T-helper 2 cell (primary cell): ENCODE data around the gene AGXT2.
A peak's percentile ranks its signal among the peaks of the same experiment; 100 is the strongest.

ENCODE experiments used
- DNase-seq, 5 experiments: peaks; one replicate each; pipeline versions ENCODE4 v3.0.0 to v3.0.0-alpha.2; 2012 to 2022
- total RNA-seq, 2 donors: gene quantifications; one replicate each; lab custom pipeline; 2026; lab: John Stamatoyannopoulos, UW

Gene AGXT2, protein sequence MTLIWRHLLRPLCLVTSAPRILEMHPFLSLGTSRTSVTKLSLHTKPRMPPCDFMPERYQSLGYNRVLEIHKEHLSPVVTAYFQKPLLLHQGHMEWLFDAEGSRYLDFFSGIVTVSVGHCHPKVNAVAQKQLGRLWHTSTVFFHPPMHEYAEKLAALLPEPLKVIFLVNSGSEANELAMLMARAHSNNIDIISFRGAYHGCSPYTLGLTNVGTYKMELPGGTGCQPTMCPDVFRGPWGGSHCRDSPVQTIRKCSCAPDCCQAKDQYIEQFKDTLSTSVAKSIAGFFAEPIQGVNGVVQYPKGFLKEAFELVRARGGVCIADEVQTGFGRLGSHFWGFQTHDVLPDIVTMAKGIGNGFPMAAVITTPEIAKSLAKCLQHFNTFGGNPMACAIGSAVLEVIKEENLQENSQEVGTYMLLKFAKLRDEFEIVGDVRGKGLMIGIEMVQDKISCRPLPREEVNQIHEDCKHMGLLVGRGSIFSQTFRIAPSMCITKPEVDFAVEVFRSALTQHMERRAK
- 0 to 0.07 reads per million in 2 donors for total RNA-seq

DNA sequence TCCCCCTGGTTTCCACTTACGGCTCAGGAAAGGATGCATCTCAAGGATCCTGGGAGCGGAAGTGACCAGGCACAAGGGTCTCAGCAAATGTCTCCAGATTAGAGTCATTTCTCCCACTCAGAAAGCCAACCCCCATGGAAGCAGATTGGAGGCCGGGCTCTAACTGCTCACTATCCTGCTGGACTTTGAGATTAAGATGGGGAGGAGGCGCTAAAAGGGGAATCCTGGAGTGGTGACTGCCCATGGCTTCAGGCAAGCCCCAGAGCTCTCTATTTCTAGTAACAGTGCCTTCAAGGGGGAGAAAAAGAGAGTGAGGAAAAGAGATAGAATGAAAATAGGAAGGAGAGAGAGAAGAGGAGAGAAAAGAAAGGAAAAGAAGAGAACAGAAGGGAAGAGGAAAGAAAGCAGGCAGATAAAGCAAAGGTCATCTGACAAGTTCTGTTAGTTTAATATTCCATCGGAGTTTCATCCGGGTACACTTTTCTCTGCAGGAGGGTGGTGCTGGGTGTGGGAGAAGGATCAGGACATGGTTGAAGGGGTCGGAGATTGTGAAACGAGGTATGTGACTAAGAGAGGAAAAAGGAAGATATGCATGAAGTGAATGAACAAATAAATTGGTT lies at the start of gene AGXT2:
Gene AGXT2, minus strand, starts transcription at position 165 of the 620 bp plus-strand sequence. Its CDS starts 57 bp downstream, at position 108.
- no peak for DNase-seq

DNA sequence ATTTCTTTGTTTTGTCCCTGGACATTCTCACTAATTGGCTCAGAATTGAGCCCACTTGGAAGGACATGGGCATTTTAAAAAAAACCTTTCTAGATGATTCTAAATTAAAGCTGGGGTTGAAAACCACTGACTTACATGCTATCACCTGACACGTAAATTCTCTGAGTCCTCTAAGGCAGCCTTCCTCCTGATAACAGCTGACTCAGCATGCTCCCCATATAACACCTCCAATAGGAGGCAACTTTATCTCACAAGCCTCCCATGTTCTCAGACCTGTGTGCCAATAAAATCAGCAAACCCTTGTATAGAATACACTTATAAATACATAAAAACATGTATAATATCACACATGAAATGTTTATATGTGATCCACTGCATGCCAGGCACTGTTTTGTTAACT lies 49.2 kb upstream of the AGXT2 start:
- DNase-seq, result no peak

DNA sequence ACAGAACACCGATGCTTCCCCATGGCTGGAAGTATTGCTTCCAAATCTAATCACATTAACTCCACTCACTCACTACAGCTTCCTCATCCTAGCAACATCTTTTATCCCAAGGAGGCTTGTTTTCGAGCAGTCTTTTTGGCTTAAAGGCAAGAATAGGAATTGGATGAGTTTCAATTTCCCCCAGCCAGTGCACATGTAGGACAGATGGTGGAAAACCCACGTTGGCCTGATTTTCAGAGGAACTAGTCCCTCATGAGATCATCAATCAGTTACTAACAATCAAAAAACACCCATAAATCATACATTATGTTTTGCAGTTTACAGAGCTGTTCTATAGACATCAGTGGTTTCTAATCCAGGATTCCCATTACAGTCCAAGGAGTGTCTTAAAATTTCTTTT lies 48.5 kb upstream of the AGXT2 start:
- no peak for DNase-seq

DNA sequence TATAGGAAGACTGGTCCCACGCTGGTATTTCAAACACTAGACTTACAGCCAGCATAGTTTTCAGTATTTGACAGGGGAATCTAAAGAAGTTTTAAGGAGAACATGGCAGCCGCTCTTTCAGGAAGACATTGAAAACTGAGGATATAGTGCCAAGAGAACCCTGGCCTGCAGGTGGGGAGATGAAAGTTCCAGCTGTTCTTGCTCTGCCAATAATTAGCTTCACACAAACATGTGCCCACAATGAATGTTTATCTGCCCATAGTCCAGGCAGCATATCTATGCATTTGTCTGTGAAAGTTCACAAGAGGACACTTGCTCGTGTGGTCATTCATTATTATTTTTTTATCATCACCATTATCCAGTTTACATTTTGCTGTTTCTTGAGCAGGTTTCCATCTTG lies 47.6 kb upstream of the AGXT2 start:
- DNase-seq, result no peak

DNA sequence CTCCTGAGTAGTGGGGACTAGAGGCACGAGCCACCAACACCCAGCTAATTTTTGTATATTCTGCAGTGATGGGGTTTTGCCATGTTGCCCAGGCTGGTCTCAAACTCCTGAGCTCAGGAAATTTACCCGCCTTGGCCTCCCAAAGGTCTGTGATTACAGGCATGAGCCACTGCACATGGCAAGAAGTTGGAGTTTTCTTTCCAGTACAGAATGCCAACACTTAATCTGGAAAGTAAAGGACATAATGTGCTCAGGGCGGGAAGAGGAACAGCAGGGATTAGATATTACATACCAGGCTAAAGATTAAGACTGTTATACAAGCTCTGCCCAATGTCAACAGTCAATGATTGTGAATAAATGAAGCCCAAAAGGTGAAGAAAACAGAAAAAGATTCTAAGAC lies 47.2 kb upstream of the AGXT2 start:
- no peak for DNase-seq

DNA sequence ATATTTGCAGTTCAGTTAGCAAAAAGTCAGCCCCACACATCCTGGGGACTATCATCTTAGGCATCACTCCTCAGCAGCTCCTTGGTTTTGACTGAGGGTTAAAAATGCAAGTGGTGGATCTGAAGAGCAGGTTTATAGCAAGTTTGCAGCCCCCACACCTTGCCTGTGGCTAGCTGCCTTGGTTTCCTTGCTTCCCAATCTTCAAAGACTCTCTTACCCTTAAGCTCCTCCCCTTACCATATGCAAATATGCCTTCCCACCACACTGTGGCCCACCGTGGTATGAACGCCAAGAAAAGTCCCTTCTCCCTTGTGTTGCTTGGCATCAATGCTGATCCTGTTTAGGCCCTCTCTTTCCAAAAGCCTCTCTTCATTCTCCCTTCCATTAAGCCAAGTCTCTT lies 45.0 kb upstream of the AGXT2 start:
- DNase-seq, result no peak

DNA sequence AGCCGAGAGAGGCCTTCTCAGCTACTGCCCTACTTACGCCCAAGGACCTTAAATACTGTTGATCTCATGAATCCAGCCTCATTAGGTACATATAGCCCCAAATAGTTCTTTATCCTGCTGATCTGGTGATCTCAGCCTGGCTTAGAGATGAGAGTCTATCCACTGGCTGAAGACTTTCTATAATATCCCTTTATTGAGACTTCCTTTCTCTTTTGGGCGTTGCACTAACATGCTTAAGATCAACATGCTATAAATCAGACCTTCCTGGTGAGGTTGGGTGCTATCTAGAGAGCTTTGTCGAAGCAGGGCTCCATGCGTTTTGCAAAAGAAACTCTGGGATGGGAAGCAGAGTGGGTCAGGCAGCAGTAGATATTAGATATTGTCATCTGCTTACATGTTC lies 44.0 kb upstream of the AGXT2 start:
- DNase-seq, result no peak

DNA sequence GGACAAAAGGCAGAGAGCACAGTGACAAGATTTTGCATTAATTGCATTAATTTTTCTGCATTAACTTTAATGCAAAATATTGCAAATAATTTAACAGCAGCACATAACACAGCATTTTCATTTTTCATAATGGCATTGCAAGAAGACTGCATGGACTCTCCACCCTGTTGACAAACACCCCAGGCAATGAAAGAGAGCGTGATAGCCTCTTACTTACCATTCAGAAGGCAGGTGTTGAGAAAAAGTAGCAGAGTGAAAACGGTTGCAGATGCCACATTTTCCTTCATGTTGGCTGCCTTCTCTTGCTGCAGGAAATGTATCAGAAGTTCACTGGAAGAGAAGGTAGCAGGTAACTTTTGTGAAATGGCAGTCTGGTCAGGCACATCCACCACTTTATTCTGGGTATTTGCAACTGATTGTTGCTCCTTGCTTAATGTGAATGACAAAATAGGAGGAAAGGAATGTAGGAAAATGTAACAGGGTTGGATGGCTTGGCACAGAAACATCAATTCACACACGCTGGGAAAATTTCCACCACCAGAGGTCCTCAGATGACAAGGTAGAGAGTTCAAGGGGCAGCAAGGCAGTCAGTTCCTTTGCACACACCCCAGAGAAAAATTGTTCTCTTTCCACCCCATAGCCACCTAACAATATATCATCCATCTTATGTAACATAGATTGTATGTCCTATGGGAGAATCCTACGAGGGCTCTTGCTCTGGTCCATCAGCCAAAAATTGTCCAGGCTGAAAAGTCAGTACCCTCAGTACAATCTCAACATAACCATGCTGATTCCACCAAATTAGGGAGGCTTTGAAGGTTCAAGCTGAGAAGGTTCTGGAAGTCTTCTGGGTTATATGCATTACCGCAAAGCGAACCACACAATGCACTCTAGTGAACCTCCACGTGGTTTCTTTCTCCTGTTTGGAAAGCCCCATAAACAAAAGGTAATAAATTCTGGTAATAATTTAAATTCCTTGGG lies 41.9 kb upstream of the AGXT2 start:
- DNase-seq, result peak in 4 of 5 experiments; percentile 6 to 41 (median 22)

DNA sequence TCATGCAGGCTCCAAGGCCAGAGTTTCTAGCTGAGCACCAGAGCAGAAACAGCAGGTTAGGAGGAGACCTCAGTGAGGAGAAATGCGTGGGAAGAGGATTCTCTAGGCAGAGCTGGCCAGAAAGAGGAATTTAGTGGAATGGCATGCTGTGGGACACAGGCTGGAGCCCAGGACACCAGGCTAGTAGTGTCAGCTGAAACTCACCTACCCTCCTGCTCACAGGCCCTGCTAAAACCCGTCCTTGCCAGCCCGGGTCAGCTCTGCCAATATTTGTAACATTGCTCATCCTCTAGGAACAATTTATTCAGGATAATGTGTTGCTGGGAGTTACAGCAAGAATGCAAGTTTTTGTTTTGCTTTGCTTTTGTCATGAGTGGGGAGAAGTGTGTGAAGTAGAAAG lies 40.2 kb upstream of the AGXT2 start:
- no peak for DNase-seq

DNA sequence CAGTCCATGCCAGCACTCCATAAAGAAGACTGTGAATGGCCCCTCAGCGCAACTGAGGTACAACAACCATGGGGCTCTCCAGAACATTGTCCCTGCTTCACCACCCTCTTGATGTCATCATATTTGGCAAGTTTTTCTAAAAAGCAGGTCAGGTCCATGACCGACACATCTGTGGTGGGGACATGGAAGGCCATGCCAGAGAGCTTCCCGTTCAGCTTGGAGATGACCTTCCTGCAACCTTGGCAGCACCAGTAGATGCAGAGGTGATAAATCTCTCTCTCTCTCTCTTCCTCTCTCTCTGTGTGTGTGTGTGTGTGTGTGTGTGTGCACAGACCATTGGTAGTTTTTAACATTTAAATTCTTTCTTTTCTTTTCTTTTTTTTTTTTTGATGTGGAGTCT lies 35.4 kb upstream of the AGXT2 start:
- DNase-seq, result no peak

DNA sequence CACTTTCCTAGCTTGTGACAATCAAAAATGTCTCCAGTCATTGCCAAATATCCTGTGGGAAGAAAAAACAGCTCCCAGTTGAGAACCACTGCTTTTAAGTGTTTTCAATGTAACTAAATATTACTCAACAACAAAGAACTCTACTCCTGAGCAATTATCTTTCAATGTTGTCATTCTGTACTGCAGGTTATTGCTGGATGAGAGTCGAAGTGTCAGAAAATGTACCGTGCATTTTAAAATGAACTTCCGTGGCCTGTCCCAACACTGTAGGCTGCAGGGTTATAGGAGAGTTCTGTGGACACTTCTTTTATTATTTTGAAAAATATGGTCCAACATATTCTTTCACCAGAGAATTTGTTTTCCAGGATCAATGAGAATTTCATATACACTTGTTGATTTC lies 34.8 kb upstream of the AGXT2 start:
- no peak for DNase-seq

DNA sequence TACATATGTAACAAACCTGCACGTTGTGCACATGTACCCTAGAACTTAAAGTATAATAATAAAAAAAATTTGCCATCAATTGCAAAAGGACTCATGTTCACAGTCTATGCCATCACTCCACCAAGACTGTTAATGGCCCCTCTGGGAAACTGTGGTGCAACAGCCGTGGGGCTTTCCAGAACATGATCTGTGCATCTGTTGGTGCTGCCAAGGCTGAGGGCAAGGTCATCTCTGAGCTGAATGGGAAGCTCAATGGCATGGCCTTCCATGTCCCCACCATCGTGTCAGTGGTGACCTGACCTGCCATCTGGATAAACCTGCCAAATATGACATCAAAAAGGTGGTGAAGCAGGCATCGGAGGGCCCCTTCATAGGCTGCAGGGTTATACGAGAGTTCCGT lies 33.4 kb upstream of the AGXT2 start:
- DNase-seq, result no peak

DNA sequence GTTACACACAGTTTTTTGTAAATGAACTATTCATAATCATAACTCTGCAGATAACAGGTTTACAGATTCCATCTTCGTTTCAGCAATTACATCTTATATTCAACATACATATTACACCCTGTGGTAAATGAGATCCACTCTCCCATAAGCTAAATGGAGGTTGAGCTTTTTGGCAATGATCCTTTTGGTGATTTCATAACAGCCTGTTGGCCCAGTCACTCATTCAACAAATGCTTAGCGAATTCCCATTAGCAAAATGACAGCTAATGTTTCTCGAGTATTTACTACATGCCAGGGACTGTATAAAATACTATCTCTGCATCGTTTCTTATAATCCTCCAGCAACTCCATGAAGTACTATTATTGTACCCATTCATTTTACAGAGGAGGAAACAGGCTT lies 25.4 kb upstream of the AGXT2 start:
- no peak for DNase-seq

DNA sequence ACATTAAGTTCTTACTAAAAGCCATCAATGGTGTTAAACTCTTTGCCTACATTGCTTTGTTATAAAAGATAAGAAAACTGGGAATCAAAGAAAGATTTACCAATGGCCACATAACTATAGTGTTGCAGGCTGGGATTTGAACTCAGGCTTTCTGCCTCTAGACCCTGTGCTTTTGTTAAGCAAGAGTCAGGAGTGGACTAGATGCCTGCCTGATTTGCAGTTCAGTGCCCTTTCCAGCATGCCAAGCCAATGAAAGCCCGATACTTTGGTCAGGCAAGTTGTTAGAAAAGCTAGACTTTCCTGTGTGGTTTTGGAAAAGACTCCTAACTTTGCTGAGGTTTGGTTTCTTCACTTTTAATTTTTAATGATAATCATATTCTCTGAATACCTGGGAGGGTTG lies 21.4 kb upstream of the AGXT2 start:
- no peak for DNase-seq

DNA sequence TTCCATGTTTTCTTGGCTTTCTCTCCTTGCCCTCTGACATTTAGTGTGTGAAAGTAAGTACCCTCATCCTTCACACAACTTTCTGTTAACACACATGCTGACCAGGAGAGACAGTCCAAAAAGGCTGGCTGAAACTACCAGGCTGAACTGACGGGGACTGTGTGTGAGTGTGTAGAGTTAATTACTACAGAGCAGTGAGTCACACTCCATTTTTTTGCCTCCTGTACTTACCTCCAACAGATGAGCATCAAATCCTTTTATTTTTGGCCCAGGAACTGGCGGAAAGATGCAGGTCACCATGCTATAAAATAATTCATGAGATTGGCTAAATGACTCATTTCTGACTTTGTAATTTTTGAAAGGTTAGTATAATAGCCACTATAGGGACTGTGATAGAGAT lies 20.2 kb upstream of the AGXT2 start:
- no peak for DNase-seq

DNA sequence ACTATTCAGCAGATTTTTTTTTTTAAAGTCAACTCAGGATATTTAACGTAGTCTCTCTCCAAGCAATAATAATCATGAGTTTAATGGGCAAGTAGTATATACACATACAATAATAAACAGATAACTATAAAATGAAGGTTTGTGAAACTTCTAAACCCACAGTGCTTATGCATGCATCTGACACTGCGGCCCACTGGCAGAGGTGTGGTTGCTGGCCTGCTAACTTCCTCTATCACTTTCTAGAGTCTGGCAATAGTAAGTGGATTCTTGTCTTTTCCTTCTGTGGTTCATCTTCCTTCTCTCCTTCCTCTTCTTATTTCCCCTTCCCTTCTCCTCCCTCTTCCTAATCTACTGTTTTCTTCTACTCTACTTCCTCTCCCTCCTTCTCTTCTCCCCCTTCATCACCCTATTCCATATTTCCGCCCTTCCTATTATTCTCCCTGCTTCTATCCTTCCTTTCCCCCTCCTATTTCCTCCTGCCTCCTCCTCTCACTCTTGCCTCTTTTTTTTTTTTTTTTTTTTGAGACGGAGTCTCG lies 18.6 kb upstream of the AGXT2 start:
- DNase-seq, result no peak

DNA sequence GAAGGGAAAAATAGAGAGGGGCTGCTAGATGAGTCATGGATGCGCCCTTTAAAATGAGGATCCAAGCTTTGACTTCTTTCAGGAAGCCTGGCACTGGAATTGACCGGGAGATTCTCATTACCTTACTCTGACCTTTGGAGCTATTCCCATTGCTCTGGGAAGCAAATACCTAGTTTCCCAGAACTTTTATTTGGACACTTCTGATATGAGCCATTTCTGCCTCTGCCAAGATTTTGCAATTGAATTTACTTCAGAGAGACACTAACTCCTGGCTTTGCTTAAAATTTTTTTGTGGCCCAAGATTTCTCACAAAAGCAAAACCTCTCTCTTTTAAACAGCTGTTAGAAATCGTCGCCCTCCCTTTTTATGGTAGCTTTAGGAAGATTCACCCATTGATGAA lies 15.7 kb upstream of the AGXT2 start:
- DNase-seq, result no peak

DNA sequence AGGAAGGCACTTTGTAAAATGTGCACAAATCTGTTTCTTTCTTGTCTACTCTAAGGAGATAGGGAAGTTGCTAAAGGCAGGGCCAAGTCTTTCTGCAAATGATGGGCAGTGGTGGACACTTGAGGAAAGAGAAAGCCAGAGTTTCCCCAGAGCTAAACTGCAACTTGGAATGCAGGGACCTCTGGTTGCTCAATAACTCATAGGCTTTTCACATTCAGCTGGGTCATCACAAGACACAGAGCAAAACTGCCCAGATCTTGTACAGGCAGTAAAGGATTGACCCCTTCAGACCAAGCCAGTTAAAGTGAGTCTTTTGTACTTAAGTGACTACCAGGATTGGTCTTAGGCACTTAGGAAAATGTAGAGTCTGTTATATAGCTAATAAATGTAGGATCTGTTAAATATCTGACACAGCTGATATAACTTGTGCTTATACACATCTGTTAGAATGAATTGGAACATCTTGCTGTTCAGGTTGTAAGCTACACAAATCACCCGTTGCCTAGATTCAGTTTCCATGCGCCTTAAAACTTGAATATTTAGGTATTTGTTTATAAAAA lies 13.5 kb upstream of the AGXT2 start:
- DNase-seq, result no peak

DNA sequence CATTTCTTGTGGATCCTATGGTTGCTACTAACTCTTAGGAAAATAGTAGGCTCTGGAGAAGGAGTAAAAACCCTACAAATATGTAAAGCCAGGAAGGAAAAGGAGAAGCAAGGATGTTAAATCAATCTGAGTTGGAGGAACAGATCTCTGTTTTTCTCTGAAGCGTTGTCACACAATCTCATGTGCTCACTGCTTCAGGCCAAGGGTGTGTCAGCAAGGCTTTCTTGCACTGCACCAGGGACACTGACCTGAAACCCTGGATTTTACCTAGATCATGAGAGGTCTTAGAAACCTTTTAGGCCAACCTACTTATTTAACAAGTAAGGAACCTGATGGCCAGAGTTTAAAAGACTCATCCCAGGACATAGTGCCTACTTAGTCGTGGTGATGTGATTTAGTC lies 12.5 kb upstream of the AGXT2 start:
- DNase-seq, result no peak

DNA sequence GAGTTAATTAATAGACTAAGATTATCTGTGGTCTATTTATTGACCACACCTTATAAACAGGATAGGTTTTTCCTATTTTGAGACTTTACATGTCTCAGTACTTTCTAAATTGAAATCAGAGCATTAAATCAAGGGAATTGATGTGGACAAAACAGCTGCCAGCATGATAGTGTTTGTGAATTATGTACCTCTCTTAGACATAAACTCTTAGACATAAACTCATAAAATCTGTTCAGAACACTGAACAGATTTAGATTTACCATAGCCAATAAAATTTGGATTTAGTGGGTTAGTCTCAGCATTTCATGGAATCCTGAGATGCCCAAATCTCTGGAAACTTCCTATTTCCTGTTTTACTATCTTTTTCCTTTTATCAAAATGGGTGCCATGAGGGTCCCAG lies 11.5 kb upstream of the AGXT2 start:
- DNase-seq, result no peak

DNA sequence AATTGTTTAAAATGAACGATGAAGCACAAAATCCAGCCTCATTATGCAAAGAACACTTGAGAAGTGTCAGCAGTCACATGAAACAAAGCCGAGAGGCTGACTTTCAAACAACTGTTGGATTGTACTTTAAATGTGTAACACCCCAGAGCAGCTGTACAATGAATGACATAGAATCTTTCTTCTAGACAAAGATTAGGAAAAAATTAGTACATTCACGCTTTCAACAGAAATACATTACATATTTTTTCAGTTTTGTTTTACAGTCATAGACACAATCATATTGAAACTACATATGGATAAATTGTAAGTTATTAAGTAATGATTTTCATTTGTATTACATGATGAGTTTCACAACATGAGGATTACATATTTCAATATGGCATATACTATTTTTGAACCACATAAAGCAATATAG lies 10.6 kb upstream of the AGXT2 start:
- DNase-seq, result peak in 1 of 5 experiments; percentile 1

DNA sequence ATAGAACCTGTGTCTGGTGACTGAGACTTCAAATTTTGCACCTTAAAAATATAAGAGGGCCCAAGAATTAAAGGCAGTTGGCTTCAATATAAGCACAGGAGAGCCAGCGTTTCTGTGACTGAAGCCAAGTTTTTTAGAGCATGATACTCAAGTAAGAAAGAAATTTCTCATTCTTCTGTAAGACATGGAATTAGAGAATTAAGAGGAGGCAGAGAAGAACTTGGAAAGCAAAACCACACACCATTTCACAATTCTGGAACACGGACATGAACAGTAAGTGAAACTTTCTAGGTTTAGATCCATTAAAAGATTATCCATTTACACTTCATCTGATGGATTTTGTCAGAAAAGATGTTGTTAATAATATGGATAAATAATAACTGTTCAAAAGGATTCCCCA lies 8.9 kb upstream of the AGXT2 start:
- DNase-seq, result no peak
